HG03103 (cell line): Measurements from ENCODE around the gene ZAP70.
"Not testable (repeated sequence)": the region's sequence is repeated elsewhere in the genome, so short reads cannot be mapped to it uniquely, and the experiment has no call there.

Experiments
- ATAC-seq: cut with Tn5 transposase; IDR thresholded peaks from one replicate; pipeline ENCODE4 v1.9.1; 2021; ENCODE audit warnings: low read depth; ENCODE audit not compliant: unreplicated experiment

The ZAP70 gene

DNA sequence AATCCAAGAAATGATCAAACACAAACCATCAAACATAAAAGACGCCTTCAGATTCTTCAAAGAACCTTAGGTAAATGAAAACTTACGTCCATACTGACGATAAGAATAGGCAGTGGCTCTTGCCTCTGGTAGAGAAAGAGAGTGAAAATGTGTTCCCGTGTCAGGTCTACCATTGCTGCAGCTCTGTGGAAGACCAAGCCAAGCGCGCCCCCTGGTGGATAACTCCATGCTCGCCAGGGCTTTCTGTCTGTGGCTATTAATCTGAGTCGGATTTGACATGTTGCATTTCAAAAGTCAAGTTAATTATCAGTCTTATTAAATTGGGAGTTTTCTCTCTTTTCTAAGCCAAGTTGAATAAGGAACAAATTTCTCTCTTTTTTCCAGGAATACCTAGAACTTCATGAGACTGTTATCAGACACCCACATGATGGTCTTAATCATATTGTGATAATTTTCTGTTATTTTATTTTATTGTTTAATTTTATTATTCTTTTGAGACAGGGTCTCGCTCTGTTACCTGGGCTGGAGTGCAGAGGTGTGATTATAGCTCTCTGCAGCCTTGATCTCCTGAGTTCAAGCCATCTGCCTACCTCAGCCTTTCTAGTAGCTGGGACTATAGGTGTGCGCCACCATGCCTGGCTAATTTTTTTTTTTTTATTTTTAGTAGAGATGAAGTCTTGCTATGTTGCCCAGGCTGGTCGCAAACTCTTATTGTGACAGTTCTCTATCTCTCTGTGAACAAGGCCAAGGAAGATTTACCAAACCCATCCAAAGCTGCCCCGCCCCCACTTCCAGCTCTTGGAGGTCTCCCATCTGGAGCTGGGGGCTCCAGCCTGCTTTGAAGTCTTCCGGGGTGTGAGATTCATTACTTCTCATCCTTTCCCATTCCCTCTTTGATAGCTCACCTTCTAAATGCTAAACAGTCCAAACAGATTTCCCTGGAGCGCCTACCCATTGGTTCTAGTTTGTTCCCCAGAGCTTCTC is 15.8 kb upstream of the ZAP70 start:
- no peak for ATAC-seq

GRCh38 chr2:97698530-97698929 is 14.8 kb upstream of the ZAP70 start:
- no peak for ATAC-seq

DNA sequence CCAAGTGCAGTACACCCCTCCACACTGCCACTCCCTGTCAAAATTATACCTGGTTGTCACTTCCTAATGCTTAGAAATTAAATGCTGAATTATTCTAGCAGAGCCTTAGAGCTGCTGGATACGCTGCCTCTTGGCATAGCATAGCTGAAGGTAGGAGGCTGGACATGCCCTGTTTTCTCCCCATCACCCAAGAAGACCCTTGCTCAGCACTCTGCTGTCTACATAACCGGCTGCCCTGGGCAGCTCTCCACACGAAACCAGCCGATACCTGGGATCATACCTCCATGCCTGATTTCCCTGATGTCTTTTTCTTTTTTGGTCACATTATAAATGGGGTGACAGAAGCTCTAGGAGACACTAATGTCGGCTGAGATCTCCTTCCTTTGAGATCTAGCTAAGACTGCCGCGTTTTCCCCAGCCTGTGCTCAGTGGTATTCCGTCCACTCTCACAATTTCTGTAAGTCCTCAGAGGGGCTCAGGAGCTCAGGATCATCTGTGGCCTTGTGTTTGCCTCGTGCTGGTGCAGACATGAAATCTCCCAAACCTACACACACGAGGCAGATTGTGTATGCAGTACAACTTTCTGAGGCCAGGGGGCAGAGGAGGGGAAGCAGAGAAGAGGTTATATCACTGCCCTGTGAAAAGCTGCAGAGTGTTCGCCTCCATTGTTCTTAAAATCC is 13.5 kb upstream of the ZAP70 start:
- no peak for ATAC-seq

GRCh38 chr2:97701186-97701585 is 12.2 kb upstream of the ZAP70 start:
- ATAC-seq, result no peak

DNA sequence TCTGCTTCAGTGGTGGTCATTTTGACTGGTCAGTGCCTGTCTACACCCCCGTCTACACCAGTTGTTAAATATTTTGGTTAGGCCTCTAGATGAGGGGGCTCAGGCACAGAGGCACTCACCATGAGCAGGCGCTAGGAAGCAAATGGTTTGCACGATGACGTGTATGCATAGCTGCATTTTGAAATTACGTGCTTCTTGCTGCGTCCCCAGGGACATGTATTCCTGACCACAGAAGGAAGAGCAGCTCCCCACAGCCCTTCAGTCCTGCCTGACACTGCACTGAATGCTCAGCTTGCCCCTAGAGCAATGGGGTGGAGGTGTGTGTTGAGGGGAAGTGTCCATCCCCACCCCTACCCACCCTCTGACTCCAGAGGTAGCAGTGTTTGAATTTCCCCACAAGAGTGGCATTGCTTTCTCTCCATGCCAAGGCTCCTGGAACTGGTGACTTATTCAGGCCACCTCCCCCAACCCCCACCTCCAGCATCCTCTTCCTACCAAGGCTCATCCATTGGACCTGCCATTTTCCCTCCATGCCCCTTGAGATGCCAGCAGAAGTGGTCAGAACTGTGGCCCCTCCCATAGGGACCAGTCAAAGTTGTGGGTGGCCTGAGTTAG is 11.4 kb upstream of the ZAP70 start:
- no peak for ATAC-seq

GRCh38 chr2:97702731-97703470 is 10.5 kb upstream of the ZAP70 start:
- no peak for ATAC-seq

DNA sequence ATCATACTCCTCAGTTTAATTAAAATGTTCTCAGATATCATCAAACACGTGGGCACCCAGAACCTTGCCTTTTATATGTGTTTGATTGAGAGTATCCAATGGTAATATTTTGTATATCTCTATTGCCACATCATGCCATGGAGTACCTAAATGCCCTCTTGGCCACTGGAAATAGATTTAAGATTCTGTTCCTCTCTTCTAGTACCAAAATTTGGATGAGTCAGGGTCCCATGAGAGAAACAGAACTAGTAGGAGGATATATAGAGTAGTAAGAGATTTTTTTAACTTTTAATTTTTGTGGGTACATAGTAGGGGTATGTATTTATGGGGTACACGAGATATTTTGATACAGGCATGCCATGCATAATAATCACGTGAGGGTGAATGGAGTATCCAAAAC is 9.6 kb upstream of the ZAP70 start:
- no peak for ATAC-seq

DNA sequence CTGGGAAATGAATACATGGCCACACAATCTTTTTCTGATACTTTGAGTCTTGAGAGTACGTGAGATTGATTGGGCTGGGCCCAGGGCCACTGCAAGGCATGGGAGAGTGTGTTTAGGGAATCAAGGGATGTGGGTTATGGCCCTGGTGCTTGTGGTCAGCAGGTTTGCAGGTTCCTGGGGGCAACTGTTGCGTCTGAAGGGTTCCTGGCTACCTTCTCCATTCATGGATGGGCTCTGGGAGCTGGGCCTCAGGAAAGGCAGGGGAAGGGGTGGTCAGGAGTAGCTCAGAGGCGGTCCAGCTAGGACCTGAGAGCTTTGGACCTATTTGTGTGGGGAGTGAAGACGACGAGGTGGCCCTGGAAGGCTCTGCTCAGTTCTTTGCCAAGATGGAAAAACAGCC is 8.4 kb upstream of the ZAP70 start:
- no peak for ATAC-seq

GRCh38 chr2:97706112-97706511 is 7.3 kb upstream of the ZAP70 start:
- no peak for ATAC-seq

DNA sequence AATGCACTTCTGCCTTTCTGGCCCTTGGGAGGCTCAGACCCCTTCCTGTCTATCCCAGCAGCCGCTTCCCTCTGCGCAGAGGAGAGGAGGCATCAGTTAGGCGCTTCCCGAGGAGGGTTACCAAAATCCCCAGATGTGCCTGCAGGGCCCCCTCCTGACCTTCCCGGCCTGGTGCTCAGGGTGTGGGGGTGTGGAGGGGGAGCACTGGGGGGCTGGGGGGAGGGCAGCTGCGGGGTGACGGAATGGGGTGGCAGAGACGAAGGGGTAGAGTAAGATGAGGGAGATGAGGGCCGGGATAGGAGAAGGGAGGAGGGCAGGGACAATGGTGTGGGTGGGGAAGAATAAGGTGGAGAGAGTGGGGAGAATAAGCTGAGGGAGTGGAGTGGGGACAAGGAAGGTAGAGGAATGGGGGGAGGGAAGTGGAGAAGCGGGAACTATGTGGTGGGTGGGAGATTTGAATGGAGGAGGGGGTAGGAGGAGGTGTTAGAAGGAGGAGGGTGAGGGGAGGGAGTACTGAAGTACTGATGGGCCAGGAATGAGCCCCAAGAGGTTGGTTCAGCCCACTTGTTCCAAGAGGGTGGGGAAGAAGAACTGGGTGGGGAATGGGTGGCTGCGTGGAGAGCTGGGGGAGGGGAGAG is 6.5 kb upstream of the ZAP70 start:
- no peak for ATAC-seq

DNA sequence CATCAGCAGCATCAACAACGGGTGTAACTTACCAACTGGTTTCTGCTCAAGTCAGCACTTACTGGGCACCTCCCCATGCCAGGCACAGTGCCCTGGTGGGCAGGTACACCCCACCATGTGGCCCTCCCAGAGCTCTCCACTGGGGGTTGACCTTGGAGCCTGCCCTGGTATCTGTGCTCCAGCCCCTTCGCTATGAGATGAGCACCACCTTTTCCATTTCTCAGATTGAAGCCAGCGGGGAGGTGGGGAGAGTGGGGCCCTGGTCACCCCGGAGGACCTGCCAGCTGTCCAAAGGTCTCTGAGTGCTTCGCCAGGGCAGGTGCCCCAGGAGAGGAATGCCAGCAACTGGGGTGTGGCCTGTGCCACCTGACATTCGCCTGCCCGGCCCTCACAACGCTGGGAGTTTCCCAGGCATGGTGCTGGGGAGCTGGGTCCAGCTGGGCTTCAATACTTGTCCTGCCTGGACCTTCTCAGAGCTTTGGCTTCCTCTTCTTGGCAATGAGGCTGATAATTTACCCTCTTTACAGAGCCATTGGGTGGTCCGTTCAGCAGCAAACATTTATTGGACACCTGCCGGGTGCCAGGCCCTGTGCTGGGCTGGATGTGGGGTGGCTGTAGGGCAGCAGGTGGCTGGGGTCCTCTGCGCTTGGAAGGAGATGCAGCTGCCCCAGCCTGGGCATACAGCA is 5.9 kb upstream of the ZAP70 start:
- ATAC-seq, result no peak

GRCh38 chr2:97708048-97708380 is 5.4 kb upstream of the ZAP70 start:
- ATAC-seq, result no peak

GRCh38 chr2:97708608-97709007 is 4.8 kb upstream of the ZAP70 start:
- ATAC-seq, result no peak

- no peak for ATAC-seq
Observed at GRCh38 chr2:97711394-97711711, 2.0 kb upstream of the ZAP70 start.

- ATAC-seq, result not testable (repeated sequence)
Observed at GRCh38 chr2:97712175-97712574, 1.2 kb upstream of the ZAP70 start.

DNA sequence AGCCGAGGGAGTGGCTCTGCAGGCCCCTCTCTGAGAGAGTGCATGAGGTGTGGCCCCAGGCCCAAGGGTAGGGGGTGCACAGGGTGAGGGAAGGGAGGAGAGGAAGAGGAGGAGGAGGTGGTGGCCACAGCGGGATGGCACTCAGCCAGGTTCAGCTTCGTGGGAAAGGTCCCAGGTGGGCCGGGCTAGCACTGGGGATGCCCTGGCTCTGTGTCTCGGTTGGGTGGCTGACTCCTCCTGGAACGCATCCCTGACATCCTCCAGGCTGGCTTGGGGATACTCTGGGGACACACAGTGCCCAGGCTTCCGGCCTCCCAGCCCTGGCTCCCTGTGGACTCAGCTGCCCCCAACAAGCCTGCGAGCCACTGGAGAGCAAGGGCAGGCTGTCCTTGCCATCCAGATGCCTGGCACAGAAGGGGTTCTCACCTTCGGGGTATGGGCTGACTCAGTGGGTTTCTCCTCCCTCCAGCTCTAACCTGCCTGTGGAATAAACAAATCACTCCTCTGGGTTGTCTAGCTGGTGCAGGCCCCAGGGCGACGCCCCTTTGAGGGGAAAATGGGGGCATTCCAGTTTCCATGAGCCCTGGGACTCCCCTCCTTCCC is 582 bp upstream of the ZAP70 start:
- ATAC-seq, result no peak

DNA sequence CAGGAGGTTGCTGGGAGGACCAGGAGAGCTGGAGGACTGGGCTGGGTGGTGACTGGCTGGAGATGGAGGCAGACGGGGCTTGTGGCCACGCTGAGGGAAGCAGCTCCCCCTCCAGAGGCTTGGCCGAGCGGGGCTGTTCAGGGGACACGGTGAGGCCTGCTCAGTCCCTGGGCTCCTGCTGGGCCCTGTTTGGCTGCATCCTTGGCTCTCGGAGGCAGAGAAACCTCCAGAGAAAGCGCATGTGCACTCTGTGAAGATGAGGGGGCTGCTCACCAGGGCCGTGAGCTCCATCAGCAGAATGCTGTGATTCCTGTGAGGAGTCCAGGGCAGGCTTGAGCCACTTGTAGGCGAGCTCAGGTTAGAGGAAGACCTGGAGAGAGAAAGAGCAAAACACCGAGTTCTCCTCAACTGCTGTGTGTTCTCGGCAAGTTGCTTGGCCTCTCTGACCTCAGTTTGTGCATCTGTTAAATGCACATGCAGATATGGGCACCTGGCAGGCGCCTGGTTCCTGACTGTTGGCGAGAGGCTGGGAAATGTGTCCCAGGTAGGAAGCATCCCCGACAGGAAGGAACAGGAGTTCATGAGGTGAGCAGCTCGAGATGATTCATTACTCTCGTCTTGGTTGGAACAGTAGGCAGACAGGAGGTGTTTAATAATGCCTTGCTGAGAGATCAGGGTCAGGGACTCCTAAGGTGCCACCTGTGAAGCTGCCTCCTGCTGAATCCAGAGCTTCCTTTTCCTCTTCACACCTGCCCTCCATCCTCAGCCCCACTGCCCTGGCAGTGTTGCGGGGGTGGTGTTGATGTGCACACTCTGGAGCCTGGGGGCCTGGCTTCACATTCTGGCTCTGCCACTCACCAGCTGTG is 941 bp downstream of the ZAP70 start:
- ATAC-seq, result no peak

DNA sequence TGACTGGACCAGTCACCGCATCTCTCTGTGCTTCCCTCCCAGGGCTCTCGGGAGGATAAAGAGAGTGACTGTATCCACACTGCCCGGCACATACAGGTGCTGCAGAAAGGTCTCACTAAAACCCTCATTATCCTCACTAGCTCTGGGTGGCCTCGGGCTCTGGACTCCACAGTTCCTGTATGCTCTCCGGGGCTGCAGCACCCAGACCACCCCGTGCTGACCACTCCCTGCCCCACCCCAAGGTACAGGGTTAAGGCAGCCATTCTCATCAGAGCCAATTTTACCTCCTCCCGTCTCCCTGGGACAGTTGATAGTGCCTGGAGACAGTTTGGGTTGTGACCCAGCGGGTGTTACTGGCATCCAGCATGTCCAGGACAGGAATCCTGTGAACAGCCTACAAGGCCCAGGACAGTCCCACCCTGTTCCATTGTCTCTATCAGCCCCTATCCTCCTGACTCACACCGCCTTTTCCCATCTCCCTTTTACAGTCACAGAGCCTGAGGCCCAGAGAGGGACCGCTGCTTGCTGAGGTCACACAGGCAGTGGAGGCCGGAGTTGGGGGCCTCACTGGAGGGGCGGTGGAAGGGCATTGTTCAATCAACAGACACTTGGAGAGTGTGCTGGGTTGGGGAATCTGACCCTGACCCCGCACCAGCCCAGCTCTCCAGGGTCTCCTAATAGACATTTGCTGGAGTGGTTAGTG is 1.7 kb downstream of the ZAP70 start:
- no peak for ATAC-seq
